ENCODE measurements around the gene CHPF. TPM values are rescaled to one million over a fixed set of nuclear protein-coding genes. Genes with fewer than 3 reads are reported as not detected.
A peak's percentile ranks its signal among the peaks of the same experiment; 100 is the strongest.

CHPF gene
- total and polyA plus RNA-seq, 5 donors = 92.6 to 145 (median 105) TPM

DNA sequence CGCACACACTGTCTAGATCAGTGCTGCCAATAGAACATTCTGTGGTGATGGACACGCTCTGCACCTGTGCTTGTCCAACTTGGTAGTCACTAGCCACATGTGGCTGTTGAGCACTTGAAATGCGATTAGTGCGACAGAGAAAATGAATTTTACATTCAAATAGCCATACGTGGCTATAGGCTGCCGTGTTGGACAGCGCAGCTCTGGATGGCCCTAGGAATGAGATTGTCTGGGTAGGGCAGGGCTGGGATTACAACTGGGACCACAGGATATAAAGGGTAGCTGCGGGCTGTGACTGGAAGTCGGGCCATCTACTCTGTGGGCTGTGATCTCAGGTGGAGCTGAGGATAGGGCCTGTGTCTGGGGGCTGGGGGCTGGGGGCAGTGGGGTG is 24.1 kb downstream of the CHPF start:
- ATAC-seq (no peak), DNase-seq (peak in 1 of 3 donors; percentile 4)
- intact Hi-C loops (cut with DNase I) = no loop called here
- no peak overlapping the region for H3K4me3 ChIP-seq (ENCODE audit: low read length)
- H3K9me3 ChIP-seq (ENCODE audit: control insufficient read depth, low read length) = no peaks in the 10 kb centered on the region
- peaks cover 1% of the 10 kb centered on the region for H3K4me1 ChIP-seq (ENCODE audit: control insufficient read depth, insufficient read depth, low read length)
- whole genome bisulfite sequencing = 81% methylated on average over 9 of the region's 9 CpGs
- no peaks in the 10 kb centered on the region for H3K27me3 ChIP-seq (ENCODE audit: control insufficient read depth, insufficient read depth)
- H3K27ac ChIP-seq (ENCODE audit: low read length) = no peak overlapping the region

DNA sequence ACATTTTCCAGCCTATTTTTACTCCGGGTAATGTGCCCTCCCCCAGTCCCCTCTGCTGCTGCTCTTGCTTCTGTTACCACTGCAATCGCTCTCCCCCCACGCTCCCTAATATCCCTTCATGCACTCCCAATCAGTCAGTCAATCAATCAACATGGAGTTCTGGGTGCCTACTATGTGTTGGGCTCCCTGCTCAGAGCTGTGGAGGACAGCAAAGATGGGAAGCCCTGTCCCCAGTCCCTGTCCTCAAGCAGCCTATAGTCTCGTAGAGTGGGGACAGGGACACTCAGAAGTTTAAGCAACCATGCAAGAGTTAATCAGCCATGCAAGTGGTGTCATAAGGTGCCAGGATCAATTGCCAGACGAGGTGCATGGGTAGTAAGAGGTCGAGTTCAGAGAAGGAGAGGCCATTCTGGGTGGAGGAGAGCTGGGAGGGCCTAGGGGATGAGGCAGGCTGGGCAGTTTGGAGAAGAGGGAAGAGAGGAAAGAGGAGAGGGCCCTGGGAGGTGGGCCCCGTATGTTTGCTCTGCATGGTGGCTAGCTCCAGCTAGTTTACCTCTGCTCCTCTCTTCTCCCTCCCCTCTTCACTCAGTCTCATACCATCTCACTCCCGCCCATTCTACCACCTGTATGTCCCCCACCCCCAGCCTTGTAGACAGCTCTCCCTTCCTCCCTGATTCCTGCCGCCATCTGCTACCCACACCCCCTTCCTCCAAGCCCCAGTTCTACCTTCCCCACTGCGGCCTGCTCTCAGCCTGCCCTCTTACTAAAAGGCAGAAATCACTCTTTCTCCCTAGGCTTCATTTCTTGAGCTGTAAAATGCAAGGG is 25.4 kb downstream of the CHPF start:
- no peaks in the 10 kb centered on the region for H3K9me3 ChIP-seq (ENCODE audit: control insufficient read depth, low read length)
- no peak overlapping the region for H3K4me3 ChIP-seq (ENCODE audit: low read length)
- DNase-seq (peak in 1 of 3 donors; percentile 10), ATAC-seq (no peak)
- 64% methylated on average over 10 of the region's 10 CpGs for WGBS
- no peaks in the 10 kb centered on the region for H3K27me3 ChIP-seq (ENCODE audit: control insufficient read depth, insufficient read depth)
- no peaks in the 10 kb centered on the region for H3K4me1 ChIP-seq (ENCODE audit: control insufficient read depth, insufficient read depth, low read length)
- intact Hi-C loops (cut with DNase I) = no loop called here
- H3K27ac ChIP-seq (ENCODE audit: low read length) = no peak overlapping the region

DNA sequence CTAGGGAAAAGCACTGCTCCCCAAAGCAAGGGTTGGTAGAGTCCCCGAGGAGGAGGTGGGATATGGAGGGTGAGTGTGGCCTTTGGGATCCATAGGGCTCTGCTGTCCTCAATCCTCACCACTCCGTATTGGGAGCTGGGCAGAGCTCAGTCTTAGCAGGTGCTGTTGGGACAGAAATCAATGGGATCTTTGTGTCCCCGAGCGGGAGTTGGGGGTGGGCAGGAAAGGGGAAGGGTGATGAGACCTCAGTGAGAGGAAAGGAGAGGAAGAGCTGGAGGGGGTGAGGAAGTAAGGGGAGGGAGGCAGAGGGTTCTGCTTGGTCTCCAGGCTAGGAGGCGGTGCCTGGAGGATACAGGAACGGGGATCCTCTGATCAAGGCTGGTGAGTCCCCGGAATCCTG is 26.7 kb downstream of the CHPF start:
- H3K9me3 ChIP-seq (ENCODE audit: control insufficient read depth, low read length) = no peaks in the 10 kb centered on the region
- no peaks in the 10 kb centered on the region for H3K27me3 ChIP-seq (ENCODE audit: control insufficient read depth, insufficient read depth)
- H3K4me3 ChIP-seq (ENCODE audit: low read length) = no peak overlapping the region
- no peaks in the 10 kb centered on the region for H3K4me1 ChIP-seq (ENCODE audit: control insufficient read depth, insufficient read depth, low read length)
- ATAC-seq = no peak
- intact Hi-C loops (cut with DNase I) = no loop called here
- WGBS = 69% methylated on average over 7 of the region's 7 CpGs
- H3K27ac ChIP-seq (ENCODE audit: low read length) = no peak overlapping the region
- DNase-seq = peak in 1 of 3 donors; percentile 6

DNA sequence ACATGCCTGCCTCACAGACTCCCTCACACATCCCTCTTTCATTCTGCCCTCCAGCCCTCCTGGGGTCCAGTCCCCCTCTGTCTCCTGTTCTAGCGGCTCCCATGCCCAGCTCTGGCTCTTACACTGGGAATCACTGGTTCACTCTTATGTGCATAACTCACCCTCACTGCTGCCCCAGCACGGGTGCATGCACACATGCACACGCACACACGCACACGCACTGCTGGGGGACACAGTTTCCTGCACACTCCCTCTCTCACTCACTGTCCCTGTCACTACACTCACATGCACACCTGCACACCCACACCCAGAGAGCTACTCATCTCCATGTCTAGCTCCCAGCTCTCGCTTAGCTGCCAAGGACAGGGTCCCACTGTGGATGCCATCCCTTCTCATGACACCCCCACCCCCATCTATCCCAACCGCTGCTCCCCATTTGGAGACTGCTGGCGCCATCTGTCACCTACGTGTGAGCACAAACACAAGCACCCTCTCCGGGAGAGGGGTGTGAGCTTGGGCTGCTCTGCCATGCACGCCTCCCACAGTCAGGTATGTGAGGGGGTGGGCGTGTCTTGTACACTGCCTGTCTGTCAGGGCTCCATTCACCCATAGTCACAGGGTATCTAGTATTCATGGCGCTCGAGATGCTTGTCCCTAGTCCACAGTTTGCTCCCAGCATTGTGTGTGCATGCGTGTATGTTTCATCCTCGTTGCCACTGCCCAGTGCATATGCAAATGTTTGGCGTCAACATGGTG is 27.6 kb downstream of the CHPF start:
- DNase-seq (peak in 1 of 3 donors; percentile 5), ATAC-seq (no peak)
- intact Hi-C loops (cut with DNase I) = no loop called here
- Histone ChIP-seq H3K9me3 (ENCODE audit: control insufficient read depth, low read length) (no peaks in the 10 kb centered on the region), H3K27me3 (ENCODE audit: control insufficient read depth, insufficient read depth) (no peaks in the 10 kb centered on the region), H3K4me1 (ENCODE audit: control insufficient read depth, insufficient read depth, low read length) (no peaks in the 10 kb centered on the region), H3K4me3 (ENCODE audit: low read length) (no peak overlapping the region), H3K27ac (ENCODE audit: low read length) (no peak overlapping the region)
- 75% methylated on average over 17 of the region's 17 CpGs for WGBS

DNA sequence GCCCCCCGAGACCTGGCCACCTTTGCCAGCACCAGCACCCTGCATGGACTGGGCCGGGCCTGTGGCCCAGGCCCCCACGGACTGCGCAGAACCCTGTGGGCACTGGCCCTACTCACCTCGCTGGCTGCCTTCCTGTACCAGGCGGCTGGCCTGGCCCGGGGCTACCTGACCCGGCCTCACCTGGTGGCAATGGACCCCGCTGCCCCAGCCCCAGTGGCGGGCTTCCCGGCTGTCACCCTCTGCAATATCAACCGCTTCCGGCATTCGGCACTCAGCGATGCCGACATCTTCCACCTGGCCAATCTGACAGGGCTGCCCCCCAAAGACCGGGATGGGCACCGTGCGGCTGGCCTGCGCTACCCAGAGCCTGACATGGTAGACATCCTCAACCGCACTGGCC is 28.8 kb downstream of the CHPF start:
- no peak for ATAC-seq
- H3K4me1 ChIP-seq (ENCODE audit: control insufficient read depth, insufficient read depth, low read length) = no peaks in the 10 kb centered on the region

DNA sequence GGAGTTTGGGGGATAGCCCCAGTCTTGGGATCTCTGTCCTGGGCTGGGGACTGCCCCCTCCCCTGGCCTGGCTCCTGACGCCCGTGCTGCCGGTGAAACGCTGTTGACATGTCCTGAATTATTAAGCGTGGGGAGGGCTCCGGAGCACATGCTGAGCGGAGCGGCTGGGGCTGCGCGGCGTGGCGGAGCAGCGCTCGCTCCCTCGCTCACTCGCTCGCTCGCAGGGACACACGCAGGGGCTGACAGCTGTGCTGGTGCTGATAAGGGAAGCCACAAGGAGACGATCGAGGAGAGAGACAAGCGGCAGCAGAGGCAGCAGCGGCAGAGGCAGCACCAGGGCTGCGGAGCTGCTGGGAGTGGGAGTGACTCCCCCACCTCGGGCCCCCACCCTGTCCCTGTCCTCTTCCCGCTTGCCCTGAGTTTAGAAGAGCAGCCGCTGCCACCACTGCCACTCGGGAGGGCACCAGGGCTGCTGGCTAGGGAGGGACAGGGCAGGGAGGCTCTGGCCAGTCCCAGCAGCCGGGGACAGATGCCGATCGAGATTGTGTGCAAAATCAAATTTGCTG is 29.3 kb downstream of the CHPF start, which contains the start of gene ASIC4:
Gene ASIC4, plus strand, starts transcription at position 287 of the 566 bp plus-strand sequence. Its CDS starts 243 bp downstream, at position 530.
- ATAC-seq (peak; percentile 13 to 29), DNase-seq (peak in 1 of 3 donors; percentile 68)
- Histone ChIP-seq H3K4me3 (ENCODE audit: low read length) (no peak within 1 kb of the TSS), H3K9me3 (ENCODE audit: control insufficient read depth, low read length) (no peaks in the 10 kb centered on the region), H3K27me3 (ENCODE audit: control insufficient read depth, insufficient read depth) (no peaks in the 10 kb centered on the region), H3K27ac (ENCODE audit: low read length) (no peak within 1 kb of the TSS), H3K4me1 (ENCODE audit: control insufficient read depth, insufficient read depth, low read length) (no peaks in the 10 kb centered on the region)
- WGBS = 3% methylated on average over 31 of the region's 31 CpGs
- intact Hi-C loops (cut with DNase I) = no loop called here

More for the DNA sequence above, 28.8 kb downstream of the CHPF start:
- H3K27me3 ChIP-seq (ENCODE audit: control insufficient read depth, insufficient read depth) = no peaks in the 10 kb centered on the region
- WGBS = 79% methylated on average over 21 of the region's 21 CpGs
- intact Hi-C loops (cut with DNase I) = no loop called here
- no peak overlapping the region for H3K4me3 ChIP-seq (ENCODE audit: low read length)
- no peak overlapping the region for H3K27ac ChIP-seq (ENCODE audit: low read length)
- DNase-seq = no peak
- no peaks in the 10 kb centered on the region for H3K9me3 ChIP-seq (ENCODE audit: control insufficient read depth, low read length)

DNA sequence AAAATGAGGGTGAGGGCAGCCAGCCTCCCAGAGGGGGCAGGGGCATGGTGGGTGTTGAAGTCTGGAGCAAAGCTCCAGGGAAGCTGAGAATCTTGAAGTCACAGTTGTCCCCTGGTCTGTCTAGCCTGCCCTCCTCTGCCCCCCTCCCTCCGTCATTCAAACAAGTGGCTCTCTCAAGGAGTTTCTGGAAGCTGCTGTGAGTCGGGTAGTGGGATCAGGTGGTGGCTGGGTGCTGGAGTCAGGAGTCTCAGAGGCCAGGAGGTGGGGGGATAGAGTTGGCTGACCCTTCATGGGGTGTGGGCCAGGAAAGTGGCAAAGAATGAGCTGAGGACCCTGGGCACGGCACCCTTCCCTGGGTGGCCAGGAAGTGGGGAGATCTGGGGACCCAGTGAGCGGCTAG is 29.8 kb downstream of the CHPF start:
- Histone ChIP-seq H3K27ac (ENCODE audit: low read length) (no peak overlapping the region), H3K9me3 (ENCODE audit: control insufficient read depth, low read length) (no peaks in the 10 kb centered on the region), H3K4me1 (ENCODE audit: control insufficient read depth, insufficient read depth, low read length) (no peaks in the 10 kb centered on the region), H3K27me3 (ENCODE audit: control insufficient read depth, insufficient read depth) (no peaks in the 10 kb centered on the region), H3K4me3 (ENCODE audit: low read length) (no peak overlapping the region)
- ATAC-seq (no peak), DNase-seq (no peak)
- 7% methylated on average over 4 of the region's 4 CpGs for WGBS
- intact Hi-C loops (cut with DNase I) = no loop called here

DNA sequence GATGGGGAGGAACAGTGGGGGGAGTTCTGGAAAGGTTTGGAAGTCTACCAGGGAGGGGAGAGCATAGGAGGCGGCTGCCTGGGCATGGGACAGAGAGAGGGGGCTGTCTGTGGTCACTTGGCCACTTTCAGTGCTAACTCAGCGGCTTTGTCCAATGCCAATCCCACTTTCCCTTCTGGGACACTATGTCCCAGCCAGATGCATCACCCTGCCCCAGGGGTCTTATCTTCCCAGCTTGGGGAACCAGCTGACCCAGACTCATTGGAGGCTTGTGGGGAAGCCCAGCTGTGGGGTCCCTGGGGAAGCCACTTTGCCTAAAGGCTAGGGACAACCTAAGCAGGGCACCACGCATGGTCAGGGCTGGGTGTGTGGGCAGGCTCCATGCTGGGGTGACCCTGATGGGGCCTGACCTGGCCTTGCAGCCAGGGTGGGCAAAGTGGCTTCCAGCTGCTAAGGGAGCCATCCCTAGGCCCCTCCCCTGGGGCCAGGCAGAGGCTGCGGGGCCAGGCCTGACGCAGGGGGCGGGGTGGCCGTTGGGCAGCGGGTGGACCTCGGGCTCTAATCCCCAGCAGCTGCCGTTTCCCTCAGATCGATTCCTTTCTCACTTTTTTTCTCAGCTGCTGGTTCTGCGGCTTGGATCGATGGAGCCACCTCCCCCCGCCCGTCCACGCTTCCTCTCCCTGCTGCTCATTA is 30.9 kb downstream of the CHPF start:
- no peak for ATAC-seq

DNA sequence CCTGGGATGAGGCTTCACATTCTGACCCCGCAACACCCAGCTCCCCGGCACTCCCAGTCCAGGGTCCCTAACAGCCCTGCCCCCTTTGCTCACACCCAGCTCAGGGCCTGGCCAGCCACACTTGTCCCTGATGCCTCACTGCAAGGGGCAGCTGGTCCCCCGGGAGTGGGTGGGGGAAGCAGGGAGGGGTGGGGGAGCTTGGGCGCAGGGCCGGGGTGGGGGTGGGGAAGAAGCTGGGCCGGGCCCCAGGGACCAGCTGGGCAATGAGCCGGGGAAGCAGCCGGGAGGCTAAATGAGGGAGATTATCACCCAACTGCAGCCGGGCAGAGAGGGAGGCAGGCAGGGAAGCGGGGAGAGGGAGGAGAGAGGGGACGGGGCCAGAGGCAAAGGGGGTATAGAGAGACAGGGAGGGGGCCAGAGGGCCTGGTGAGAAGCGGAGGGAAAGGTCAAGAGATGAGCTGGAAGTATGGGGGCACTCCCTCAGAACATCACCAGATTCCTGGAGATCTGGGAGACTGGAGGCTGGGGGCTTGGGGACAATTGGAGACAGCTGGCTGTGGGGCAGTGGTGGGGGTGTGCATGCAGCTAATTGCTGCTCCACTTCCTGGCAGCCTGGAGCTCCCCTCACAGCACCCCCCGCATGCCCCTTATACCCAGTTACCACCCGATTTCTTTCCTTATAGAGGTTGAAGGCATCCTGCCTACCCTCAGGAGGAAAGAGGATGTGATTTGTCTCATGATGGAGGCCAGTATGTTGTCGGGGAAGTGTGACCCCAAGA is 31.9 kb downstream of the CHPF start:
- H3K27me3 ChIP-seq (ENCODE audit: control insufficient read depth, insufficient read depth) = no peaks in the 10 kb centered on the region
- peaks cover 3% of the 10 kb centered on the region for H3K4me1 ChIP-seq (ENCODE audit: control insufficient read depth, insufficient read depth, low read length)
- intact Hi-C loops (cut with DNase I) = no loop called here

More for the DNA sequence above, 30.9 kb downstream of the CHPF start:
- Histone ChIP-seq H3K4me1 (ENCODE audit: control insufficient read depth, insufficient read depth, low read length) (peaks cover 3% of the 10 kb centered on the region), H3K27ac (ENCODE audit: low read length) (no peak overlapping the region), H3K9me3 (ENCODE audit: control insufficient read depth, low read length) (no peaks in the 10 kb centered on the region), H3K4me3 (ENCODE audit: low read length) (no peak overlapping the region), H3K27me3 (ENCODE audit: control insufficient read depth, insufficient read depth) (no peaks in the 10 kb centered on the region)
- intact Hi-C loops (cut with DNase I) = no loop called here
- WGBS = 36% methylated on average over 16 of the region's 16 CpGs
- DNase-seq = peak in 1 of 3 donors; percentile 43

DNA sequence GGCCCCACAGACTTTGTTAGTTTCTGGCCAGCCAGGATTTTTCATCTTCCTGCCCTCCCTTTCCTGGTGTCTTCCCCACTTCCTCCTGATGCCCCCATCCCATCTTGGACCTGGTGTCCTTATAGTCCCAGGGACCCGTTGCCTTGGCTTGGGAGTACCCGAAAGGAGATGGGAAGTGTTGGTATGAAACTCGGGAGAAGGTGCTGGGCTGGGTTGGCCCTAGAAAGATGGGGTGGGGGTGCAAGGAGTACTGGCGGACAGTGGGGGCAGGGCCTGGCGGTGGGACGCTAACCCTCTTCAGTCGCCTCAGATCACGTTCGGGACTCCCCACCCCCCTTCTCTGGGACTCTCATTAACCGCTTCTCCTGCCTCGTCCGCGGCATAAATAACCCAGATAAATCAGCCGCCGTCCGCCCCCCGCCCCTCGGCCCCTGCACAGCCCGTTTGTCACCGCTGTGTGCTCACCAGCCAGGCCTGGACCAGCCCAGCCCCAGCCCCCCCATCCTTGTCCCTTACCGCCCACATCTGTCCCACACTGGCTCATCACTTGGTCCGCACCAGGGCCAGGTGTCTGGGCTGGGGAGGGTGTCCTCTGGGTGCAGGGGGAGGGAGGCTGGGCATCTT is 33.0 kb downstream of the CHPF start:
- intact Hi-C loops (cut with DNase I) = no loop called here
- H3K9me3 ChIP-seq (ENCODE audit: control insufficient read depth, low read length) = no peaks in the 10 kb centered on the region
- peak in 1 of 3 donors; percentile 51 for DNase-seq
- H3K27ac ChIP-seq (ENCODE audit: low read length) = no peak overlapping the region
- no peak for ATAC-seq
- peaks cover 3% of the 10 kb centered on the region for H3K4me1 ChIP-seq (ENCODE audit: control insufficient read depth, insufficient read depth, low read length)
- WGBS = 27% methylated on average over 22 of the region's 22 CpGs
- no peaks in the 10 kb centered on the region for H3K27me3 ChIP-seq (ENCODE audit: control insufficient read depth, insufficient read depth)
- no peak overlapping the region for H3K4me3 ChIP-seq (ENCODE audit: low read length)

More for the DNA sequence above, 31.9 kb downstream of the CHPF start:
- Histone ChIP-seq H3K9me3 (ENCODE audit: control insufficient read depth, low read length) (no peaks in the 10 kb centered on the region), H3K4me3 (ENCODE audit: low read length) (no peak overlapping the region), H3K27ac (ENCODE audit: low read length) (no peak overlapping the region)
- WGBS = 35% methylated on average over 15 of the region's 15 CpGs
- DNase-seq (peak in 1 of 3 donors; percentile 49), ATAC-seq (no peak)
